KMS-11 (cell line): Measurements from ENCODE around the gene KLHDC7B.

Experiments
- H2AFZ ChIP-seq: fragments of 200-600 bp; sonication (generic); 2 replicates; pipeline ENCODE4 v1.6.1; 2016; ENCODE audit warnings: antibody characterized with exemption, mixed run types, low read depth
- H3K27ac ChIP-seq: fragments of 200-600 bp; sonication (generic); 2 replicates; pipeline ENCODE4 v1.6.1; 2016; ENCODE audit warnings: mild to moderate bottlenecking, mixed run types
- H3K27me3 ChIP-seq: fragments of 200-600 bp; sonication (generic); 2 replicates; pipeline ENCODE4 v1.6.1; 2017; ENCODE audit warnings: mild to moderate bottlenecking, low read depth, mixed run types, moderate library complexity; ENCODE audit not compliant: insufficient read depth
- H3K36me3 ChIP-seq: fragments of 200-600 bp; sonication (generic); 2 replicates; pipeline ENCODE4 v1.6.1; 2017; ENCODE audit warnings: mild to moderate bottlenecking, mixed run types; ENCODE audit not compliant: insufficient read depth
- H3K4me1 ChIP-seq: fragments of 200-600 bp; sonication (generic); 2 replicates; pipeline ENCODE4 v1.6.1; 2016; ENCODE audit warnings: mild to moderate bottlenecking, low read depth, mixed run types; ENCODE audit not compliant: poor library complexity, severe bottlenecking
- H3K4me2 ChIP-seq: fragments of 200-600 bp; sonication (generic); 2 replicates; pipeline ENCODE4 v1.7.0; 2016; ENCODE audit warnings: mild to moderate bottlenecking, mixed run types
- H3K4me3 ChIP-seq: fragments of 200-600 bp; sonication (generic); IDR thresholded peaks from 2 replicates; pipeline ENCODE4 v1.6.1; 2017; ENCODE audit warnings: low read depth, low read length, mixed read lengths; ENCODE audit not compliant: insufficient read depth
- H3K79me2 ChIP-seq: fragments of 200-600 bp; sonication (generic); 2 replicates; pipeline ENCODE4 v1.6.1; 2016; ENCODE audit warnings: low read depth, mixed run types; ENCODE audit not compliant: insufficient read depth
- H3K9ac ChIP-seq: fragments of 200-600 bp; sonication (generic); 2 replicates; pipeline ENCODE4 v1.6.1; 2016; ENCODE audit warnings: mild to moderate bottlenecking, mixed run types
- H4K20me1 ChIP-seq: fragments of 200-600 bp; sonication (generic); 2 replicates; pipeline ENCODE4 v1.6.1; 2016; ENCODE audit warnings: mild to moderate bottlenecking, mixed run types; ENCODE audit not compliant: insufficient read depth
- CTCF ChIP-seq: fragments of 200-600 bp; sonication (generic); conservative IDR thresholded peaks from 2 replicates; pipeline ENCODE4 v1.6.1; 2017; ENCODE audit warnings: low read depth, mild to moderate bottlenecking, antibody characterized with exemption, low read length, moderate library complexity, mixed read lengths

Gene KLHDC7B

GRCh38 chr22:50507991-50508884 lies 37.5 kb upstream of the KLHDC7B start, which contains the start of gene NCAPH2:
Gene NCAPH2, plus strand, starts transcription at chr22:50508224. Its CDS starts 114 bp downstream, at chr22:50508338.
- Histone ChIP-seq H3K79me2 (peaks cover 52% of the 10 kb centered on the region), H3K4me1 (peaks cover 13% of the 10 kb centered on the region), H3K9ac (peak within 1 kb of the TSS; percentile 76), H3K27me3 (no peaks in the 10 kb centered on the region), H2AFZ (peak within 1 kb of the TSS; percentile 54; the same call in 1 of the 2 replicates), H3K4me3 (no peak within 1 kb of the TSS), H3K27ac (peak within 1 kb of the TSS; percentile 63), H4K20me1 (no peaks in the 10 kb centered on the region), H3K4me2 (peak within 1 kb of the TSS; percentile 75), H3K36me3 (no peaks in the 10 kb centered on the region)
- no peak for TF ChIP-seq CTCF

- Histone ChIP-seq H3K27ac (peak overlapping the region; percentile 63), H3K79me2 (peaks cover 58% of the 10 kb centered on the region), H2AFZ (no peak overlapping the region), H3K4me2 (peak overlapping the region; percentile 75), H3K4me3 (no peak overlapping the region), H3K27me3 (no peaks in the 10 kb centered on the region), H3K36me3 (no peaks in the 10 kb centered on the region), H3K4me1 (peaks cover 13% of the 10 kb centered on the region), H4K20me1 (no peaks in the 10 kb centered on the region), H3K9ac (peak overlapping the region; percentile 76; the same call in 1 of the 2 replicates)
- TF ChIP-seq CTCF, result no peak
Measured at GRCh38 chr22:50508897-50509296, 36.8 kb upstream of the KLHDC7B start.

GRCh38 chr22:50513175-50513574 lies 32.5 kb upstream of the KLHDC7B start:
- no peaks in the 10 kb centered on the region for H4K20me1 ChIP-seq
- peaks cover 60% of the 10 kb centered on the region for H3K79me2 ChIP-seq
- H3K4me1 ChIP-seq, result peaks cover 13% of the 10 kb centered on the region
- no peak overlapping the region for H3K4me2 ChIP-seq
- no peak overlapping the region for H2AFZ ChIP-seq
- H3K27ac ChIP-seq, result no peak overlapping the region
- no peaks in the 10 kb centered on the region for H3K36me3 ChIP-seq
- no peak overlapping the region for H3K4me3 ChIP-seq
- H3K9ac ChIP-seq, result no peak overlapping the region
- no peaks in the 10 kb centered on the region for H3K27me3 ChIP-seq
- TF ChIP-seq CTCF, result no peak

- Histone ChIP-seq H4K20me1 (no peaks in the 10 kb centered on the region), H2AFZ (no peak overlapping the region), H3K4me2 (no peak overlapping the region), H3K27ac (no peak overlapping the region), H3K9ac (no peak overlapping the region), H3K4me1 (peaks cover 7% of the 10 kb centered on the region), H3K27me3 (no peaks in the 10 kb centered on the region), H3K4me3 (no peak overlapping the region), H3K79me2 (peaks cover 36% of the 10 kb centered on the region), H3K36me3 (no peaks in the 10 kb centered on the region)
- TF ChIP-seq CTCF, result no peak
Measured at GRCh38 chr22:50516068-50516467, 29.6 kb upstream of the KLHDC7B start.
